ENCODE results near the gene FLVCR1.
"Not testable (repeated sequence)": the region's sequence is repeated elsewhere in the genome, so short reads cannot be mapped to it uniquely, and the experiment has no call there.

Gene FLVCR1

DNA sequence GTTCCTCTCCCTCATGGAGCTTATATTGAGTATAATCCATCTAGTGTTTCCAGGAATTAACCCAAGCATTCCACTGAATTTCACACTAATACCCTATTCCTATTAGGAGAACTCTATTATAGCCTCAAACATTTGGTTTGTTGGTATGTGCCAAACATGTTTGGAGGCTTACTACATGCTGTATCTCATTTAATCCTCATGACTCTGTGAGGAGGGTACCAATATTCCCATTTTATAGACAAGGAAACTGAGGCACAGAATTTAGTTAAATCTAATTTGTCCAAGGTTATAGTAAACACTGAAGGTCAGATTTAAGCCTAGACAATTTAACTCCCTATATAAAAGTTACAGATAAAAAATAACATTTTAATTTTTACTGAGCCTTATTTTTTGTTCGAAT is 9.1 kb downstream of the FLVCR1 start:
- DNase-seq (ENCODE audit: insufficient read length) (no peak), FAIRE-seq (no peak)
- TF ChIP-seq POLR2A (IDR thresholded peaks at IDR 0.05; ENCODE audit: low read depth, low read length) (no peak), POLR2AphosphoS5 (IDR thresholded peaks at IDR 0.05; ENCODE audit: low read depth, low read length) (no peak), TAF1 (IDR thresholded peaks at IDR 0.05; ENCODE audit: borderline replicate concordance, low read depth, low read length) (no peak)

DNA sequence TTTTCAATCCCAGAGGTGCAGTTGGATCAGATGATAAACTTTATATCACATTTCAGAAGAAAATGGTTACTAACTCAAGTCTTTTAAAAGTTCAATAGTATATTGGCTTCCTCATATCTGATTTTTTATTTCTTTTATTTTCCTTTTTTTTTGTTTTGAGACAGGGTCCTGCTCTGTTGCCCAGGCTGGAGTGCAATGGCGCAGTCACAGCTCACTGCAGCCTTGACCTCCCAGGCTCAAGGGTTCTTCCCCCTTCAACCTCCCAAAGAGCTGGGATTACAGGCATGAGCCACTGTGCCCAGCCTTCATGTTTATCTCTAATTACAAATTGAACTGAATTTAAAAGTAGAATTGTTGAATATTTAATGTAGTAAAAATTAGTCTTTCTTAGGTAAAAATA is 13.9 kb downstream of the FLVCR1 start:
- TF ChIP-seq TAF1 (IDR thresholded peaks at IDR 0.05; ENCODE audit: borderline replicate concordance, low read depth, low read length) (no peak), POLR2AphosphoS5 (IDR thresholded peaks at IDR 0.05; ENCODE audit: low read depth, low read length) (no peak), POLR2A (IDR thresholded peaks at IDR 0.05; ENCODE audit: low read depth, low read length) (no peak)
- DNase-seq (ENCODE audit: insufficient read length) (no peak), FAIRE-seq (no peak)

DNA sequence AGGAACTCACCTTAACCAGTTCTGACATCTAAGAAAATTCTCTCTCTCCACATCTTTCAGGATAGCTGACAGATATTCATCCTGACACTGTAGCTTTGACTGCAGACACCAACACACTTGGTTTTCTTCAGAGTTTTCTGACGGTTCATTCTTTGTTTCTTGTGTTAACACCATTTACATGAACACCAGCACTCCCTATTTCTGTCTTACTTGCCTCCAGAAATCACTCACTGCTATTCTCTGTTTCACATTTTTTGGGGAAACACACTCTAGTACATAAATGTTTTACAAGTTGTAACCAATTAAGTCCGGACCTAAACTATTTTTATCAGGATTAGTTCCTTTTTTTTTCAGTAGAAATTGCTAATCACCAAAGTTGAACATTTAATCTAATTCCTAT is 15.4 kb downstream of the FLVCR1 start:
- no peak for DNase-seq (ENCODE audit: insufficient read length)
- FAIRE-seq, result peak; percentile 64
- TF ChIP-seq POLR2A (IDR thresholded peaks at IDR 0.05; ENCODE audit: low read depth, low read length), result no peak
- TF ChIP-seq POLR2AphosphoS5 (IDR thresholded peaks at IDR 0.05; ENCODE audit: low read depth, low read length), result no peak
- TF ChIP-seq TAF1 (IDR thresholded peaks at IDR 0.05; ENCODE audit: borderline replicate concordance, low read depth, low read length), result no peak

DNA sequence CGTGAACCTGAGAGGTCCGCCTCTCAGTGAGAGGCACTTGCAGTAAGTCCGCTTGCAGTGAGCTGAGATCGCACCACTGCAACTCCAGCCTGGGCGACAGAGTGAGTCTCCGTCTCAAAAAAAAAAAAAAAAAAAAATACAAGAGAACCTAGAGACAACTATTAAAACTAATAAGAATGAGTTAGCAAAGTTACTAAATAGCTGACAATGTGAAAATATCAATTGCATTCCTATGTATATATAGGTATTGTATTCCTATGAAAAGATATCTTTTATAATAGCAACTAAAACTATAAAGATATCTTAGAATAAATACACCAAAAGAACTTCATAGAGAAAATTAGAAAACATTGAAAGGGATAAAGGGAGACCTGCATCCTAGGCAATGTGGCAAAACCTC is 20.3 kb downstream of the FLVCR1 start:
- FAIRE-seq, result no peak
- no peak for DNase-seq (ENCODE audit: insufficient read length)
- TF ChIP-seq POLR2AphosphoS5 (IDR thresholded peaks at IDR 0.05; ENCODE audit: low read depth, low read length) (no peak), POLR2A (IDR thresholded peaks at IDR 0.05; ENCODE audit: low read depth, low read length) (no peak), TAF1 (IDR thresholded peaks at IDR 0.05; ENCODE audit: borderline replicate concordance, low read depth, low read length) (no peak)

DNA sequence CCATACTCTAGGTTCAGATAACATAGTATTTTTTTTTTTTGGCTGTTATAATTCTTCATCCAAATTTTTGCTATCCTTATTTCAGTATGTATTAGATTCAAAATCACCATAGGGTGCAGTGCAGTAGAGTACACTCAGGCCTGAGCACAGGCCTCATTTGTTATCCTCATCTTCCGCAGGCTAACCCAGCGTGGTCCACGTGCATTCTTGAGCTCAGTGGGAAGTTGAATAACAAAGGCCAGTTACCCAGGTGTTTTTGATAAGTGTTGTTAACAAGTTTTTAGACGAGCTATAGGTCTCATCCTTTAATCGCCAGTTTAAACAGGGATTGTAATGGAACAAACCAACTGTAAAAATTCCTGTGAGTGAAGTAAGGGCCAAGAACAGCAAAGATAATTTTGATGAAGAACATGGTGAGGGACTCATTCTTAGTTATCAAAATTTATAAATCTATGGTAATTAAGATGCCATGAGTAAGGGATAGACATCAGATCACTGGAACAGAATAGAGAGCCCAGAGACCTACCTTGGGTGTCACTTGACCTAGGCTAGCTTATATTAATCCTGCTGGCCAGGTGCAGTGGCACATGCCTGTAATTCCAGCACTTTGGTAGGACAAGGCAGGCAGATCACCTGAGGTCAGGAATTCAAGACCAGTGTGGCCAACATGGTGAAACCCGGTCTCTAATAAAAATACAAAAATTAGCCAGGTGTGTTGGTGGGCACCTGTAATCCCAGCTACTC is 22.0 kb downstream of the FLVCR1 start:
- DNase-seq (ENCODE audit: insufficient read length) (no peak), FAIRE-seq (no peak)
- TF ChIP-seq TAF1 (IDR thresholded peaks at IDR 0.05; ENCODE audit: borderline replicate concordance, low read depth, low read length), result no peak
- TF ChIP-seq POLR2A (IDR thresholded peaks at IDR 0.05; ENCODE audit: low read depth, low read length), result no peak
- no peak for TF ChIP-seq POLR2AphosphoS5 (IDR thresholded peaks at IDR 0.05; ENCODE audit: low read depth, low read length)

DNA sequence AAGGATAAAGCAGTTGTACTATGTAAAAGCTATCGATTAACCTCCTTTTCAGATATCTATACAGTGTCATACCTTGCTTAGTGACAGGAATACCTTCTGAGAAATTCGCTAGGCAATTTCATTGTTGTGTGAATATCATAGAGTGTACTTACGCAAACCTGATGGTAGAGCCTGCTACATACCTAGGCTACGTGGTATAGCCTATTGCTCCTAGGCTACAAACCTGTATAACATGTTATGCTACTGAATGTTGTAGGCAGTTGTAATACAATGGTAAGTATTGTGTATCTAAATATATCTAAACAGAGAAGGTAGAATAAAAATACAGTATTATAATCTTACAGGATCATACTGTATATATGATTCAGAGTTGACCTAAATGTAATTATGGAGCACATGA is 26.5 kb downstream of the FLVCR1 start:
- TF ChIP-seq POLR2AphosphoS5 (IDR thresholded peaks at IDR 0.05; ENCODE audit: low read depth, low read length) (no peak), POLR2A (IDR thresholded peaks at IDR 0.05; ENCODE audit: low read depth, low read length) (no peak), TAF1 (IDR thresholded peaks at IDR 0.05; ENCODE audit: borderline replicate concordance, low read depth, low read length) (no peak)
- DNase-seq (ENCODE audit: insufficient read length), result no peak
- no peak for FAIRE-seq

DNA sequence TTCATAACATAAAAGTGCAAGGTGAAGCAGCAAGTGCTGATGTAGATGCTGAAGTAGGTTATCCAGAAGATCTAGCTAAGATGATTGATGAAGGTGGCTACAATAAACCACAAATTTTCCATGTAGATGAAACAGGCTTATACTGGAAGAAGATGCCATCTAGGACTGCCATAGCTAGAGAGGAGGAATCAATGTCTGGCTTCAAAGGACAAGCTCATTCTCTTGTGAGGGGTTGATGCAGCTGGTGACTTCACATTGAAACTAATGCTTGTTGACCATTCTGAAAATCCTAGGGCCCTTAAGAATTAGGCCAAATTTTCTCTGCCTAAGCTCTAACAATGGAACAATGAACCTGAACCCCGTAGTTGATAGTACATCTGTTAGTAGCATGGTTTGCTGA is 34.0 kb downstream of the FLVCR1 start:
- DNase-seq (ENCODE audit: insufficient read length) (no peak), FAIRE-seq (no peak)
- no peak for TF ChIP-seq POLR2A (IDR thresholded peaks at IDR 0.05; ENCODE audit: low read depth, low read length)
- no peak for TF ChIP-seq POLR2AphosphoS5 (IDR thresholded peaks at IDR 0.05; ENCODE audit: low read depth, low read length)
- no peak for TF ChIP-seq TAF1 (IDR thresholded peaks at IDR 0.05; ENCODE audit: borderline replicate concordance, low read depth, low read length)

DNA sequence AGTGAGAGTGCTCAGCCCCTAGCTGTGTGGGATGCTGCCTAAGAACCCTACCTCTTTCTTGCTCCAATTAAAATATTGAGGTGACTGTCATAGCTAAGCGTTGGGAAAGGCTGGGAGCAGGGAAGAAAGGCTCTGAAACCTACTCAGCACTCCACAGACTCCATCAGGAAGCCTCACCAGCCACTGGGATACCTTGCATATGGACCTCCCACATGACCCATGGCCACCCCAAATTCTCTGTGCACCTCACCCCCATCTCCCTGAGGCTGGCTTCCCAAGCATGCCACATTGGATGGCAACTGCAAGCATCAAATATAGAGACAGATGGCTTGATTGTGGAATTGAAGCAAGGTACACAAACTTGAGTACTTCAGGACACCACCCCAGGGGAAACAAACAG is 41.8 kb downstream of the FLVCR1 start:
- DNase-seq (ENCODE audit: insufficient read length) (no peak), FAIRE-seq (no peak)
- no peak for TF ChIP-seq POLR2AphosphoS5 (IDR thresholded peaks at IDR 0.05; ENCODE audit: low read depth, low read length)
- TF ChIP-seq TAF1 (IDR thresholded peaks at IDR 0.05; ENCODE audit: borderline replicate concordance, low read depth, low read length), result no peak
- TF ChIP-seq POLR2A (IDR thresholded peaks at IDR 0.05; ENCODE audit: low read depth, low read length), result no peak

DNA sequence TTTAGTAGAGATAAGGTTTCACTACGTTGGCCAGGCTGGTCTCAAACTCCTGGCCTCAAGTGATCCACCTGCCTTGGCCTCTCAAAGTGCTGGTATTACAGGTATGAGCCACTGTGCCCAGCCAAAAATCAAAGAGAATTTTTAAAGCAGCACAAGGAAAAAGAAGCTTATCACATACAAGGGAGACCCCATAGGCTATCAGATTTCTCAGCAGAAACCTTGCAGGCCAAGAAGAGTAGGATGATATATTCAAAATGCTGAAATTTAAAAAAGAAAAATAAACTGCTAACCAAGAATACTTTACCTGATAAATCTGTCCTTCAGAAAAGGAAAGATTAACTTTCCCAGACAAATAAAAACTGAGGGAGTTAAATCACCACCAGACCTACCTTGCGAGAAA is 43.2 kb downstream of the FLVCR1 start:
- TF ChIP-seq POLR2A (IDR thresholded peaks at IDR 0.05; ENCODE audit: low read depth, low read length) (no peak), POLR2AphosphoS5 (IDR thresholded peaks at IDR 0.05; ENCODE audit: low read depth, low read length) (no peak), TAF1 (IDR thresholded peaks at IDR 0.05; ENCODE audit: borderline replicate concordance, low read depth, low read length) (no peak)
- FAIRE-seq (no peak), DNase-seq (ENCODE audit: insufficient read length) (no peak)

DNA sequence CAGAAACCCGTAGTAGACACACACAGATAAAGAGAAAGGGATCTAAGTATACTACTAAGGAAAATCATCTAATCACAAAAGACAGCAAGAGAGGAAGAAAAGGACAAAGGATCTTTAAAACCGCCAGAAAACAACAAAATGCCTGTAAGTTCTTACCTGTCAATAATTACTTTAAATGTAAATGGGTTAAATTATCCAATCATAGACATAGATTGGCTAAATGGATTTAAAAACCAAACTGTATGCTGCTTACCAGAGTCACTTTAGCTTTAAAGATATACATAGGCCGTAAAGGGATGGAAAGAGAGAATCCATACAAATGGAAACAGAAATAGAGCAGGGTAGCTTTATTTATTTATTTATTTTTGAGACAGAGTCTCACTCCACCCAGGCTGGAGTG is 44.0 kb downstream of the FLVCR1 start:
- DNase-seq (ENCODE audit: insufficient read length) (no peak), FAIRE-seq (no peak)
- TF ChIP-seq TAF1 (IDR thresholded peaks at IDR 0.05; ENCODE audit: borderline replicate concordance, low read depth, low read length) (no peak), POLR2A (IDR thresholded peaks at IDR 0.05; ENCODE audit: low read depth, low read length) (no peak), POLR2AphosphoS5 (IDR thresholded peaks at IDR 0.05; ENCODE audit: low read depth, low read length) (no peak)

DNA sequence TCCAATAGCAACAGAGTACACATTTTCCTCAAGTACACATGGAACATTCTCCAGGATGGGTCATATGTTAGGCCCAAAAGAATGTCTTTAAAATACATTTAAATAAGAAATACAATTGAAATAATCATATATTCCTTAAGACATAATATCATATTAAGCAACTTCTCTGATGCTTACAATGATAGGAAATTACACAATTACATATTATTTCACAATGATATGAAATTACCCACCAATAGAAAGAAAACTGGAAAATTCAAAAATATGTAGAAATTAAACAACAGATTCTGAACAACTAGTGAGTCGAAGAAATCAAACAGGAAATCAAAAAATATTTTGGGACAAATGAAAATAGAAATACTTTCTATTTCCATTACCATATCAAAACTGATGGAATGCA is 45.6 kb downstream of the FLVCR1 start:
- no peak for FAIRE-seq
- TF ChIP-seq TAF1 (IDR thresholded peaks at IDR 0.05; ENCODE audit: borderline replicate concordance, low read depth, low read length) (no peak), POLR2AphosphoS5 (IDR thresholded peaks at IDR 0.05; ENCODE audit: low read depth, low read length) (no peak), POLR2A (IDR thresholded peaks at IDR 0.05; ENCODE audit: low read depth, low read length) (no peak)

DNA sequence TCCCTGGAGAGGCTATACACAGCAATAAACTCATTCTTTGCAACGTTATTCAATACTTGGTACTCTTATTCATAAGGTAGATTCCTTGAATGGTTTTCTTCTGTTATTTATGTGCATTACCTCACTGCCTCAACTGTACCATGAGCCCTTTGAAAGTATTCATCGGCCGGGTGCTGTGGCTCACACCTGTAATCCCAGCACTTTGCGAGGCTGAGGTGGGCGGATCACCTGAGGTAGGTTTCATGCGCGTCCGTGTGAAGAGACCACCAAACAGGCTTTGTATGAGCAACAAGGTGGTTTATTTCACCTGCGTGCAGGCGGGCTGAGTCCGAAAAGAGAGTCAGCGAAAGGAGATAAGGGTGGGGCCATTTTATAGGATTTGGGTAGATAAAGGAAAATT is 50.0 kb downstream of the FLVCR1 start:
- DNase-seq (ENCODE audit: insufficient read length); FAIRE-seq: not testable (repeated sequence)

More for the DNA sequence above, 45.6 kb downstream of the FLVCR1 start:
- no peak for DNase-seq (ENCODE audit: insufficient read length)

Data from GM12892 (cell line).